Measurements from ENCODE around the gene MSL1. TPM values are rescaled to one million over a fixed set of nuclear protein-coding genes. Genes with fewer than 3 reads are reported as not detected.
A peak's percentile ranks its signal among the peaks of the same experiment; 100 is the strongest.

The MSL1 gene
- total and polyA plus RNA-seq, 4 experiments from 2014 or later = 6.0 to 133 (median 69.3) TPM

GRCh38 chr17:40086150-40087044 lies 35.4 kb upstream of the MSL1 start:
- Histone ChIP-seq H3K36me3 (ENCODE audit: insufficient read depth, low read length) (peaks cover 44% of the 10 kb centered on the region), H3K4me1 (ENCODE audit: insufficient read depth, low read length) (peaks cover 5% of the 10 kb centered on the region), H3K27me3 (ENCODE audit: insufficient read depth, low read length) (no peaks in the 10 kb centered on the region), H3K27ac (ENCODE audit: low read depth, low read length) (no peak overlapping the region), H3K4me3 (ENCODE audit: low read length in 2 of 2) (no peak overlapping the region), H3K9me3 (ENCODE audit: control insufficient read depth in 1 of 2, low read length in 2 of 2) (no peaks in the 10 kb centered on the region)
- no peaks in the 10 kb centered on the region for H3K9me3 Mint-ChIP-seq
- intact Hi-C loops (cut with micrococcal nuclease) = loop anchor here (1.0 kb wide), 2 partner anchors 24 to 73 kb away; partner anchors contain the start of gene THRA
- no peaks in the 10 kb centered on the region for H3K27me3 Mint-ChIP-seq
- H3K4me1 Mint-ChIP-seq = peaks cover 6 to 23% (median 10%) of the 10 kb centered on the region in 4 donors
- H3K27ac Mint-ChIP-seq = peak overlapping the region in 4 of 7 donors; percentile 1 to 77 (median 60)
- ChIA-PET POLR2A (ENCODE audit: partially characterized antibody) (interaction anchor here (0.8 to 1.5 kb wide), 10 partner anchors 10 to 59 kb away, joined by 3 to 10 read pairs (median 4); partner anchors contain the start of genes MED24 and NR1D1), CTCF (ENCODE audit: partially characterized antibody) (interaction anchor here (0.5 to 3.6 kb wide), 33 partner anchors 8 to 198 kb away, joined by 3 to 54 read pairs (median 4); partner anchors contain the start of genes CSF3, MED24, MSL1 and NR1D1)
- no peak overlapping the region for H3K4me3 Mint-ChIP-seq
- peak in 3 of 5 donors; percentile 40 to 52 (median 50) for DNase-seq
- H3K36me3 Mint-ChIP-seq = peaks cover 28 to 58% of the 10 kb centered on the region in 2 donors

- Histone ChIP-seq H3K27me3 (ENCODE audit: insufficient read depth, low read length) (no peaks in the 10 kb centered on the region), H3K4me1 (ENCODE audit: insufficient read depth, low read length) (peaks cover 5% of the 10 kb centered on the region), H3K27ac (ENCODE audit: low read depth, low read length) (no peak overlapping the region), H3K36me3 (ENCODE audit: insufficient read depth, low read length) (peaks cover 44% of the 10 kb centered on the region), H3K9me3 (ENCODE audit: control insufficient read depth in 1 of 2, low read length in 2 of 2) (no peaks in the 10 kb centered on the region), H3K4me3 (ENCODE audit: low read length in 2 of 2) (no peak overlapping the region)
- H3K36me3 Mint-ChIP-seq = peaks cover 28 to 60% of the 10 kb centered on the region in 2 donors
- ChIA-PET CTCF (ENCODE audit: partially characterized antibody) (interaction anchor here (0.9 to 3.6 kb wide), 18 partner anchors 8 to 105 kb away, joined by 3 to 54 read pairs (median 6); partner anchors contain the start of genes CSF3, MED24 and NR1D1), POLR2A (ENCODE audit: partially characterized antibody) (interaction anchor here (0.9 to 1.6 kb wide), 6 partner anchors 12 to 60 kb away, joined by 3 to 5 read pairs (median 4); partner anchors contain the start of gene MED24)
- no peaks in the 10 kb centered on the region for H3K9me3 Mint-ChIP-seq
- H3K27me3 Mint-ChIP-seq = no peaks in the 10 kb centered on the region
- peak overlapping the region in 1 of 8 donors; percentile 34 for H3K4me3 Mint-ChIP-seq
- peaks cover 6 to 27% (median 9%) of the 10 kb centered on the region in 4 donors for H3K4me1 Mint-ChIP-seq
- intact Hi-C loops (cut with micrococcal nuclease) = no loop called here
- H3K27ac Mint-ChIP-seq = peak overlapping the region in 5 of 7 donors; percentile 28 to 77 (median 46)
- DNase-seq = no peak
These were observed 34.5 kb upstream of the MSL1 start for GRCh38 chr17:40087049-40087794.

- no peaks in the 10 kb centered on the region for H3K9me3 ChIP-seq (ENCODE audit: control insufficient read depth in 1 of 2, low read length in 2 of 2)
- peaks cover 5% of the 10 kb centered on the region for H3K4me1 ChIP-seq (ENCODE audit: insufficient read depth, low read length)
- H3K27ac ChIP-seq (ENCODE audit: low read depth, low read length) = no peak overlapping the region
- no peak overlapping the region for H3K4me3 ChIP-seq (ENCODE audit: low read length in 2 of 2)
- H3K36me3 ChIP-seq (ENCODE audit: insufficient read depth, low read length) = peaks cover 47% of the 10 kb centered on the region
- Mint-ChIP-seq H3K27ac (peak overlapping the region in 2 of 7 donors; percentile 55 to 70), H3K9me3 (no peaks in the 10 kb centered on the region), H3K4me1 (peaks cover 6 to 27% (median 9%) of the 10 kb centered on the region in 4 donors), H3K36me3 (peaks cover 28 to 64% of the 10 kb centered on the region in 2 donors), H3K4me3 (no peak overlapping the region), H3K27me3 (no peaks in the 10 kb centered on the region)
- no peaks in the 10 kb centered on the region for H3K27me3 ChIP-seq (ENCODE audit: insufficient read depth, low read length)
- ChIA-PET CTCF (ENCODE audit: partially characterized antibody) (interaction anchor here (1.0 to 1.7 kb wide), 2 partner anchors 13 to 25 kb away, joined by 4 to 7 read pairs; no protein-coding TSS in a partner anchor), POLR2A (ENCODE audit: partially characterized antibody) (interaction anchor here (1.1 to 16.2 kb wide), 3 partner anchors 10 to 18 kb away, joined by 3 to 304 read pairs (median 4); partner anchors contain the start of gene THRA)
- DNase-seq = no peak
- intact Hi-C loops (cut with micrococcal nuclease) = no loop called here
These were observed 33.7 kb upstream of the MSL1 start for GRCh38 chr17:40087903-40088718.

- intact Hi-C loops (cut with micrococcal nuclease) = no loop called here
- peaks cover 51% of the 10 kb centered on the region for H3K36me3 ChIP-seq (ENCODE audit: insufficient read depth, low read length)
- H3K27ac ChIP-seq (ENCODE audit: low read depth, low read length) = no peak overlapping the region
- H3K27me3 ChIP-seq (ENCODE audit: insufficient read depth, low read length) = no peaks in the 10 kb centered on the region
- no peak for DNase-seq
- Mint-ChIP-seq H3K4me1 (peaks cover 14 to 33% (median 19%) of the 10 kb centered on the region in 4 donors), H3K4me3 (no peak overlapping the region), H3K36me3 (peaks cover 28 to 65% of the 10 kb centered on the region in 2 donors), H3K9me3 (no peaks in the 10 kb centered on the region), H3K27ac (peak overlapping the region in 5 of 7 donors; percentile 48 to 87 (median 68)), H3K27me3 (no peaks in the 10 kb centered on the region)
- H3K9me3 ChIP-seq (ENCODE audit: control insufficient read depth in 1 of 2, low read length in 2 of 2) = no peaks in the 10 kb centered on the region
- no peak overlapping the region for H3K4me3 ChIP-seq (ENCODE audit: low read length in 2 of 2)
- ChIA-PET POLR2A (ENCODE audit: partially characterized antibody) (interaction anchor here (0.5 to 16.2 kb wide), 7 partner anchors 9 to 51 kb away, joined by 3 to 494 read pairs (median 5); partner anchors contain the start of genes CASC3, NR1D1 and THRA), CTCF (ENCODE audit: partially characterized antibody) (interaction anchor here (1.4 to 2.1 kb wide), 4 partner anchors 14 to 76 kb away, joined by 3 to 11 read pairs (median 8); no protein-coding TSS in a partner anchor)
- peaks cover 14% of the 10 kb centered on the region for H3K4me1 ChIP-seq (ENCODE audit: insufficient read depth, low read length)
These were observed 32.5 kb upstream of the MSL1 start for GRCh38 chr17:40089077-40089895.

GRCh38 chr17:40090237-40091119 lies 31.3 kb upstream of the MSL1 start:
- H3K4me1 ChIP-seq (ENCODE audit: insufficient read depth, low read length) = peaks cover 26% of the 10 kb centered on the region
- Mint-ChIP-seq H3K4me1 (peaks cover 20 to 45% (median 28%) of the 10 kb centered on the region in 4 donors), H3K27ac (peak overlapping the region in 5 of 7 donors; percentile 61 to 87 (median 68)), H3K27me3 (no peaks in the 10 kb centered on the region), H3K9me3 (no peaks in the 10 kb centered on the region), H3K4me3 (no peak overlapping the region), H3K36me3 (peaks cover 27 to 59% of the 10 kb centered on the region in 2 donors)
- H3K4me3 ChIP-seq (ENCODE audit: low read length in 2 of 2) = no peak overlapping the region
- ChIA-PET CTCF (ENCODE audit: partially characterized antibody) (interaction anchor here (0.9 to 2.1 kb wide), 6 partner anchors 15 to 78 kb away, joined by 3 to 11 read pairs (median 4); no protein-coding TSS in a partner anchor), POLR2A (ENCODE audit: partially characterized antibody) (interaction anchor here (1.4 to 16.2 kb wide), 4 partner anchors 9 to 21 kb away, joined by 3 to 494 read pairs (median 154); partner anchors contain the start of genes NR1D1 and THRA)
- no peak for DNase-seq
- no peaks in the 10 kb centered on the region for H3K9me3 ChIP-seq (ENCODE audit: control insufficient read depth in 1 of 2, low read length in 2 of 2)
- H3K27ac ChIP-seq (ENCODE audit: low read depth, low read length) = no peak overlapping the region
- H3K36me3 ChIP-seq (ENCODE audit: insufficient read depth, low read length) = peaks cover 53% of the 10 kb centered on the region
- H3K27me3 ChIP-seq (ENCODE audit: insufficient read depth, low read length) = no peaks in the 10 kb centered on the region
- intact Hi-C loops (cut with micrococcal nuclease) = no loop called here
